ENCODE data around the gene FZD8.
A peak's percentile ranks its signal among the peaks of the same experiment; 100 is the strongest.

Gene FZD8

DNA sequence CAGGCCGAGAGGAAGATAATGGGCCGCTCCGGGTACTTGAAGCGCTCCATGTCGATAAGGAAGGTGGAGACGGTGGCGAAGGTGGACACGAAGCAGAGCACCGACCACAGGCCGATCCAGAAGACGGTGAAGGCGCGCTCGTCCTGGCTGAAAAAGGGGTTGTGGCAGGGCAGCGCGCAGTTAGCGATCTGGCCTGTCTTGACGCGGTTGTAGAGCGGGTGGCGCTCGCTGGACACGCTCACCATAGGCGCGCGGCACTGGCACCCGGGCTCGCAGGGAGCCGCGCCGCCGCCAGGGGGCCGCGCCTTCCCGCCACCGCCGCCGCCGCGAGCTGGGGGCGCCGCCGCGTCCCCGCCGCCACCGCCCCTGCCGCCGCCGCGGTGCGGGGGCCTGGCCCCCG, 1.6 kb downstream of the FZD8 start:
- DNase-seq: peak in 1 of 2 donors; percentile 36

DNA sequence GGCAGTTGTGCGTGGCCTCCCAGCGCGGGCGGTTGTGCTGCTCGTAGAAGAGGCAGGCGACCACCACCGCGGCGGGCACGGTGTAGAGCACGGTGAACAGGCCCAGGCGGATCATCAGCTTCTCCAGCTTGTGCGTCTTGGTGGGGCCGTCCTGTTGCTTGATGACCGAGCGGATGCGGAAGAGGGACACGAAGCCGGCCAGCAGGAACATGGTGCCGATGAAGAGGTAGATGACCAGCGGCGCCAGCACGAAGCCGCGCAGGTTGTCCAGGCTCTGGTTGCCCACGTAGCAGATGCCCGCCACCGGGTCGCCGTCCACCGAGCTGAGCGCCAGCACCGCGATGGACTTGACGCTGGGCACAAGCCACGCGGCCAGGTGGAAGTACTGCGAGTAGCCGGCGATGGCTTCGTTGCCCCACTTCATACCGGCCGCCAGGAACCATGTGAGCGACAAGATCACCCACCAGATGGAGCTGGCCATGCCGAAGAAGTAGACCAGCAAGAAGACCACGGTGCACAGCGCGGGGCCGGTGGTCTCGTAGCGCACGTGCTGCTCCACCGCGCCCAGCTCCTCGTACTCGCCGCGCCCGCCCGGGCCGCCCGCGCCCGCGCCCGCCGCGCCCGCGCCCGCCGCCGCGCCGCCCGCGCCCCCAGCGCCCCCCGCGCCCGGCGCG, 2.2 kb downstream of the FZD8 start:
- no peak for DNase-seq

DNA sequence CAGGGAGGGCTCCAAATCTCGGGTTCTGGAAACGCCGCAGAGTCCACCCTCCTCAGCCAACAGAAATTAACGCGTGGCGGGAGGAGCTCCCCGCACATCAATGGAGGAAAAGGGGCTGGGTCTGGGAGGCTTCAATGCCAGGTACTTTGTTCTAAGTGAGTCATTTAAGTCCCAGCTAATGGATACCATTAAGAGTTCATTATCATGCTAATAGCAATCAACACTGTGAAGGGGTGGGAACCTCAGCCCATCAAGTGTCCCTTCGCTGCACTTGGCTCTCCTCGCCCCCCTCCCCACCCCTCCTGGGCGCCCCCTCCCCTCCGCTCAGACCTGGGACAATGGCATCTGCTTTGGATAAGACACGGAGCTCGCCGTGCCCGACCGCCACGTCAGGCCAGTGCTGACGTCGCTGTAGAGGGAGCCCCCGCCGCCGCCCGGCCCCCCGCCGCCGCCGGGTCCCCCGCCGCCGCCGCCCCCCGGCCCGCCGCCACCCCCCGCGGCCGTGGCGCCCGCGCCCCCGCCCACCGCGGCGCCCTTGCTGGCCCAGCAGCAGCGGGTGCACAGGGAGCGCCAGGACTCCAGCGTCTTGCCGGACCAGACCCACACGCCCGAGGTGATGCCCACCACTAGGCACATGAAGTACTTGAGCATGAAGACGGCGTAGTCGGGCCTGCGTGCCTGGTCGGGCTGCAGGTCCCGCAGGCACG, 2.9 kb downstream of the FZD8 start:
- no peak for DNase-seq

DNA sequence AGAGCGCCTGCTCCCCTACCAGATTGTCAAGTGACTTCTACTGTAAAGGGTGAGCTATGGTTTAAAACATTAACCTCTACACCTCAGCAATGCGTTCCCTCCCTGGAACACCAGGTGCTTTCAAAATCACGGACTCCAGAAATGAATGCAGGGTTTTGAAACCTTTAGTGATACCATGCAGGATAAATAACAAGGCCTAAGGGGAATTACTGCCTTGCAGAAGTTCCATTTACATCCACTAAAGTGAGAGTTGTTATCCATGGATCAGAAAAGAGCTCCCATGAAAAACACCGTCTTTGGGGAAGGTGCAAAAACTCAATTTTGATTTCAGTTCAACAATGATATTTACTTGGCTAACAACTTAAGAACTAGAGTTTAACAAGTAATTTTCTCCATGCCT, 4.0 kb downstream of the FZD8 start:
- no peak for DNase-seq

DNA sequence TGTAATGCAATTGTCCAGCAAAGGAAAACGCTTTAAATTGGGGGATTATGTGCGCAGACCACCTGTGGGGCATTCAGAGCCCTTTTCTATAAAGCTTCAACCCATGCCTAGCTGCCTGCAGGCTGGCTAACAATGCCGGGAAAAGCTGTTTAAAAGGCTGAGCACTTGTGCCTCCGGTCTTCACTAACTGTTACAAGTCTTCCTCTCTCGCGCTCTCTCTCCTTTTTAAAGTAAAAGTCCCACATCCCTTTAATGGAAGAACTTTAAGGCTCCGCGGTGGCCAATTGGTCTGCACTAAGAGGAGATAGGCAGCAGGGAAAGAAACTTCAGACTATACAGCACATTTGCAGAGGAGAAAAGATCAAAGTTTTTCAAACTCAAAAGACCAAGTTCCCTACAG, 4.6 kb downstream of the FZD8 start:
- DNase-seq: no peak

DNA sequence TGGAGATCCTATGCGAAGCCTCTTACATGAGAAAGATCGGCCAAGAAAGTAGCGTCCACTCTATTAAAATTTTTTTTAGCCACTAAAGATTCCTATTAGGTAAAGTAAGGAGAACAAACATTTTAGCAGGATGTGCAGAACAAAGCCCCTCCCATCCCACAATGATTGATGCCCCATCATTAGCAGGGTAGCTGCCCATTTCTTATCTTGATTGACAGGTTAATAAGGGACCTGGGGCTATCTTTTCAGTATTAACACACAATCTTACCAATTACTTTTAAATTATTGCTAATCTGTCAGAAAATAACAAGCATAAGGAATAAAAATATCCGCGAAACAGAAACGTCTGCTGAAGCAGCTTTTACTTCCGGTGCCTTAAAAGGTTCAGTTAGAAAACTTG, 5.1 kb downstream of the FZD8 start:
- no peak for DNase-seq

DNA sequence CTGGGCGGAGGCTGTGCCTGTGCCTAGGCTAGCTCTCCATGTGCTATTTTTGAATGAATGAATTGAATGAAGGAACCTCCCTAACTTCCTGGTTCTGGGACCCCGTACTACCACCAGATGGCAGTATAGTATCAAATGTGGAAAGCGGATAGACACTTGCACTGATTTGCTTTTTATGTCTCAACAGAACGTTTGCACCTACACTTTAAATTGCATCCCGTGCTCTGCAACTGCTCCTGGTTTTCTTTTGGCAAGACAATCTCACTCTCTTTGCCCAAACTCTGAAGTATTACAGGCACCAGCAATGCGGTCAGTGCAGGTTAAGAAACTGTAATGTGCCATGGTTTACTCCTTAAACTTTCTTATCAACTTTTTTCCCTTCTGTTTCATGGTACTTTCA, 6.5 kb downstream of the FZD8 start:
- DNase-seq: peak; percentile 48 to 72

DNA sequence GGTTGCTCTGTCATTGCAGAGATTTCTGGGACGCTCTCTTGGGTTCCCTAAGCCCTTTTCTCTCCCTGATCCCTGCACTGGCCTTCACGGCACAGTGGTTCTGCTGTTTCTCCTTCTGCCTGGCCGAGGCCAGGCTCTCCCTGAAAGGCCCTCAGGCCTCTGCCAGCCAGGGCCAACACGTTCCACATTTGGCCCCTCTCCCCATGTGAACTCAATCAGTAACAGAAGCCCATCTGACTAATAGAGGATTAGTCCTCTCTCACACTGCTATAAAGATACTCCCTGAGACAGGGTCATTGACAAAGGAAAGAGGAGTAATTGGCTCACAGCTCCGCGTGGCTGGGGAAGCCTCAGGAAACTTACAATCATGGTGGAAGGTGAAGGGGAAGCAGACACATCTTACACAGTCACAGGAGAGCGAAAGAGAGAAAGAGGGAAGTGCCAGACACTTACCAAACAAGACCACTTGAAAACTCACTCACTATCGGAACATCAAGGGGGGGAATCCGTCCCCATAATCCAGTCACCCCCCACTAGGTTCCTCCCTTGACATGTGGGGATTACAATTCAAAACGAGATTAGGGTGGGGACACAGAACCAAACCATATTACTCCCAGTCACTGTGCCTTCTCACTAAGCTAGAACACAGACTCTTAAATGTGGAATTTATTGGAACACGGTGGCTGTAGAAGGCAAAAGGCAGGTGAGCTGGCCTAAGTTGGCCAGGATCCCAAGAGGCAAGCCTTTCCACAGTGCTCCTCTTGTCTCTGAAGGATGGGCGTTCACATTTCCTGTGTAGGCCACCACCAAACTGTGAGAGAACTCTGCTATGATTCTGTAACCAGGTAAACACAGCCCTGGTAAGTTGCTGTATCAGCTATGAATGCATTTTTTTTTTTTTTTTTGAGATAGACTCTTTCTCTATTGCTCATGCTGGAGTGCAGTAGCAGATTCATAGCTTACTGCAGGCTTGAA, 8.8 kb downstream of the FZD8 start:
- DNase-seq: no peak

DNA sequence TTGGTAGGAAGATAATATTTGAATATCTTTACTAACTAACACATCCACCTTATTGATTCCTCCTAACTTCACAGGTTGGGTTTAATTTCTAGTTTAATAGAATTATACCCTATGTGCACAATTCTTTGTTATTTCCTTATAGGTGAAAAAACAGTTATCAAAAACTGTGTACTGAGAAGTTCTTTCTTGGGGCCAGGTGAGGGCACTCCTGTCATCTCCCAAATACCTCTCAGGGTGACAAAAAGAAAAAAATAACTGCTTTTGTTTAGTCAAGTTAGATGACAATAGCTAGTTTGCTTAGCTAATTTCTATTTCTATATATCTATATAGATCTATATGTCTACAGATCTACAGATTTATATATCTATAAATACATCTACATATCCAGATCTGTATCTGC, 10.1 kb downstream of the FZD8 start:
- no peak for DNase-seq

DNA sequence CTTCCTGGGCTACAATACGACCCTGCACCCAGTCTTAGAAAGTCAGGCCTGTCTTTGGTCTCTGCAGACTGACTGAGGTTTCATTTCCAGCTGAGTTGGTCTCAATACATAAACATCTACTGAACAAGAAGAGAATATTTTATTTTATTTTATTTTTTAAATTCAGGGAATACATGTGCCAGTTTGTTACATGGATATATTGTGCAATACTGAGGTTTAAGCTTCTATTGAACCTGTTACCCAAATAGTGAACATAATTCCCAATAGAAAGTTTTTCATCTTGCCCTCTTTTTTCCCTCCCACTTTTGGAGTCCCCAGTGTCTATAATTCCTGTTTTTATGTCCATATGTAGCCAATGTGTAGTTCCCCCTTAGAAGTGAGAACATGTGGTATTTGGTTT, 10.7 kb downstream of the FZD8 start:
- no peak for DNase-seq

DNA sequence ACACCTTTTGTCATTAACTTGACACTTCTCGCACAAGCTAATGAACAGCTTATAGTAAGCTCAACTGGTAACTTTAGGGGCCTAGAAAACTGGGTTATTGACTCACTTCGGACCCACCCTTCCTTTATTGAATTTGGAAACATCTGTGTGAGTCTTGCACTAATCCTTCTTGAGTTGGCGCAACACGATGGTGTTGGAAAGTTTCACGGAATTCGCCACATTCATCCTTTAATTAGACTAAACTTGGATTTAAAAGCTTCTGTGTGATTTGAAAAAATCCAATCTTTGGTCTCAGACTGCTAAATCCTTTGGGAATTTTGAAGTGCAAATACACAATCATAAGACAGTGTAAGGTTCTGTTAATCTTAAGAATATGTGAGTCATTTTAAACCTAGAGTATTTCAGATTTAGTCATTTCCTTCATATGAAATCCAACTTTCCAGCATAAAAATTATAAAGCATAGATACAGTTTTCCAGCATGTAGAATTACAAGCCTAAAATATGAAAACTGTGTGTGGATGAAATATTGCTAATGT, 15.1 kb downstream of the FZD8 start:
- DNase-seq: no peak

DNA sequence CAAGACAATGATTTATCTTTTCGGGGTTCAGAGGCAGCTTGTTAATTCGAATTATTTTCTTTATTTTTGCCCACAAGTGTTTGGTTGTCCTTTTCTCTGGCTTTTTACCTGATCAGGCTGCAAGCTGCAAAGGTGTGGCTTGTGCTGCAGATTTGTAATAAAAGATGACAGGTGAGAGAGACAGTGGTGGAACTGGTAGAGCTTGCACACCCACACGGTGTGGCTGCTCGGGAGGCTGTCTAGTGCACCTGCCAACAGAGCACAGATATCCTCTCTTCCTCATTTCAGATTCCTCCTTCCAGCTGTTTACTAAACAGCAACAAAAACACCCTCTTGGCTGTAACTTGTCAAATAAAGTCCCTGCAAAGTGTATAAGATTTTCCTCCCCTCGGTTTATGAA, 27.8 kb downstream of the FZD8 start:
- no peak for DNase-seq

DNA sequence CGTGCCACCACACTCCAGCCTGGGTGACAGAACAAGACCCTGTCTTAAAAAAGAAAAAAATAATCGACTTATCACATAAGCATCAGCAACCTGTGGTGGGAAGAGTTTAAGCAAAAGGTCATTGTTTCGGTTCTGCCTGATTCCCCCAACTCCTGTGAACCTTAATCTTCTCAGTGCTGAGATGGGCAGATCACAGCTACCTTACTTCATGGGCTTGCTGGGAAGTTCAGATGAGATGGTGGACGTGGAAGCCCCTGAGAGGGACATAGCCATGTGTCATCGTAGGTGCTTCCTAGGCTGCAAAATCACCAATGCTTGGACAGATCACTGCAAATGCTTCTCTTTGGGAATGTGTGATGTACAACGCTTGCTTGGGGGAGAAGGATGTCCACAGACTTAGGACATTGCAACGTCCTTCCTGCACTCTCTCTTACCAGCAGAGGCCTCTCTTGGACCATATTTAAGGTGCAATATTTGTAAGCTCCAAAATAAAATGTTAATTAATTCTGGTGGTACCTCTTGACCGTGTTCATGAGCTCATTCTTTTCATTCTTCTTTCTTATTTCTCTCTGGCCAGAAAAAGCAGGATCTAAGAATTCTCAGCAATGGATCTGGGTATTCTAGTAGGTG, 28.4 kb downstream of the FZD8 start:
- DNase-seq: no peak

DNA sequence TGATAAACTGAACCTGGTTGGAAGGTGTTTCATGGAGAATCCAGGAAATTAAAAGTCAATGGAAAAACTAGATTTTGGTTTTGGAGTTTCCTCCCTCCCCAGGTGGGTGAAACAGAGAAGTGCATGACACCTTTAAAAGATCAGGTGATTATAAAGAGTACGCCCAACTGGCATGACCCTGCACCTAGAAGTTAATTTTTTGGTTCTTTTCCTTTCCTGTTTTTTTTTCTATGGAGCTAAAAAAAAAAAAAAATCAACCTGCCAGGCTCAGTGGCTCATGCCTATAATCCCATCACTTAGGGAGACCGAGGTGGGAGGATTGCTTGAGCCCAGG, 29.0 kb downstream of the FZD8 start:
- no peak for DNase-seq

DNA sequence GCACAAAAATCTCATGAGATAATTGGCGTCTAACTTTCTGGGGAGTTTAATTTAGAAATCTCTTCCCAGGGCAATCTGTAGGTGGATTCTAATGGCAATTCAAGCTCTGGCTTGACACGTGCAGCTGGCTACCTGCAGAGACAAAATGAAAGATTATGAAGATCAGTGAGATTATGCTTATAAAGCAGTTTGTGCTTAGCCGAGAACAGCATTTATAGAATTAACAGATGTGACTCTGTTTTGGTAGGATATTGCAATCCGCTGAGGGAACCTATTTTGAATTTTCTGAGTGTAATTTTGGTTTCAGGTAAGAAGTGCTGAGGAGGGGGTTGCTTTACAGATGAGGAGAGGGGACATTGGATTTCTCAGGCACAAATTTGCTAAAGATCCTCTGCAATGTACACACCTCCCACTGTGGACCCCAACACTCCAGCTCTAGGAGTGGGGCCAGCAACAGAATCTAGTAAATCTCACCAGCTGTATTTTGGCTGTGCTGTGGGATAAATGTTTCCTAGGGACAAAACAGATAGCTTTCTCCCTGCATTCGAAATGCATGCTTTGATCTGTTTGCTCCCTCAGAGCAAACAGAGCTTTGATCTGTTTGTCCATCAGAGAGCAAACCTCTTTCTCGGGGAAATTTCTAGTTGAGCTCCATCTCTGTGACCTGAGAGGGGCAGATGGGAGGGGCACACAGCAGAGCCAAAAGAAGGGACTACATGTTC, 29.6 kb downstream of the FZD8 start:
- DNase-seq: no peak

DNA sequence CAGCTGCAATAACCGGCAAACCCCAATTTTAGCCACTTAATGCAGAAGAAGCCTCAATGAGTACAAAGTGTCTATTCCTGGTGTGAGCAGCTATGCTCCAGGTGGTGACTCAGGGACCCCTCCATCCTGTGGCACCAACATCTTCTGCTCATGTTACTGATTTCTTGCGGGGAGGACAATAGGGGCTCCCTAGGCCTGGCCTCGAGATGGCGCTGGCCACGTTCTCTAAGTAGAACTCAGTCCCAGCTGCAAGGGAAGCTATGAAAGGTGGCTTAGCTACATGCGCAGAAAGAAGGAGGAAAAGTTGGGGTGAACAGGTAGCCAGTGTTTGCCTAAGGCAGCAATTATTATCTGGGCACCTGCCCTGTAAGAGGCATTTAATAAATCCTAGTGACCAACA, 30.3 kb downstream of the FZD8 start:
- DNase-seq: no peak

DNA sequence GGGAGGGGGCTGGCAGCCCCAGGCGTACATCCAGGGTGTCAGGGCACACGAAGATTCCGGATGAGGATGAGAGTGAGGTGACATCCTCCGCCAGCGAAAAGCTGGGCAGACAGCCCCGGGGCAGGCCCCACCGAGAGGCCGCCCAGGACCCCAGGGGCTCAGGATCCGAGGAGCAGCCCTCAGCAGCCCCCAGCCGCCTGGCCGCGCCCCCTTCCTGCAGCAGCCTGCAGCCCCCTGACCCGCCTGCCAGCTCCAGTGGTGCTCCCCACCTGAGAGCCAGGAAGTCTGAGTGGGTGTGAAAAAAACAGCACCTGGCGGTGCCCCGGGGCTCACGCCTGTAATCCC, 33.8 kb downstream of the FZD8 start:
- DNase-seq: no peak

DNA sequence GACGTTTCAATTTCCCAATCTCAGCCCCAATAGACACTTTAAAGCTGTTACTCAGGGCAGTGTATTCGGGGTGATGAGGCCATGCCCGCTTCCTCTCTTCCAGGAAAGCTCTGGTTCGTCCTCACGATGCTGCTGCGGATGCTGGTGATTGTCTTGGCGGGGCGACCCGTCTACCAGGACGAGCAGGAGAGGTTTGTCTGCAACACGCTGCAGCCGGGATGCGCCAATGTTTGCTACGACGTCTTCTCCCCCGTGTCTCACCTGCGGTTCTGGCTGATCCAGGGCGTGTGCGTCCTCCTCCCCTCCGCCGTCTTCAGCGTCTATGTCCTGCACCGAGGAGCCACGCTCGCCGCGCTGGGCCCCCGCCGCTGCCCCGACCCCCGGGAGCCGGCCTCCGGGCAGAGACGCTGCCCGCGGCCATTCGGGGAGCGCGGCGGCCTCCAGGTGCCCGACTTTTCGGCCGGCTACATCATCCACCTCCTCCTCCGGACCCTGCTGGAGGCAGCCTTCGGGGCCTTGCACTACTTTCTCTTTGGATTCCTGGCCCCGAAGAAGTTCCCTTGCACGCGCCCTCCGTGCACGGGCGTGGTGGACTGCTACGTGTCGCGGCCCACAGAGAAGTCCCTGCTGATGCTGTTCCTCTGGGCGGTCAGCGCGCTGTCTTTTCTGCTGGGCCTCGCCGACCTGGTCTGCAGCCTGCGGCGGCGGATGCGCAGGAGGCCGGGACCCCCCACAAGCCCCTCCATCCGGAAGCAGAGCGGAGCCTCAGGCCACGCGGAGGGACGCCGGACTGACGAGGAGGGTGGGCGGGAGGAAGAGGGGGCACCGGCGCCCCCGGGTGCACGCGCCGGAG, 34.4 kb downstream of the FZD8 start:
- no peak for DNase-seq

DNA sequence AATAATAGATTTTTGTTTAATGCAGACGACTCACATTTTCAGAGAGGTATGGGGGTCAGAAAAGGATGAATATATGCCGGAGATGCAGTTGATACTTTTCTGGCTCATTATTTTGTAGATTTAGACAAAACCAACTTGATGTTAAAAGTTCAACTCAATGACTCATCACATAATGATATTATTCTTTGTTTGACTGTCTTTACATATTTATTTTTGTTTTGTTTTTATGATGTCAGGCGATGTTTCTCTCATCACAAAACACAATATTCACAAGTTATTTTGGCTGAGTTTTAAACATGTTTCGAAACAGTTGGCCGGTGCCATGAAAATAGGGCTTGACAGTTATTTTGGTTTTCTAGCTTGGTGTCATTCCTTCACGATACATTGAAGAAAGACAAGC, 35.7 kb downstream of the FZD8 start:
- DNase-seq: no peak

DNA sequence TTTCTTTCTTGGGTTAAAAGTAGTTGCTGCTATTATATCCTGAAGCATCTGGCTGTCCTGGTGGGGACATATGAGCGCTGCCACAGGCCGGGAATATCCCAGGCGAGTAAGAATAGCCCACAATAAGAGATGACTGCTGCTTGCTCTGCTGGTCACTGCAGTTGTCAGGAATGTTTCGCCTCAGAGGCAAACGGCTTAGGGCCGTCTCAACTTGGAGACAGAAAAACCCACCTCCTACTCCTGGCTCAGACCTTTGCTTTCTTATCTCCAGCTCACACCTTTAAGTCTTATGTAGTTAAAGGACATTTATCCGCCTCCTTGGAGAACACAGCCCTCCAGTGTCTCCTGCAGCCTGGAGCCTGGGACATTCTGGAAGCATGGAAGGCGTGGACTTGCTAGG, 36.9 kb downstream of the FZD8 start, which contains the start of gene GJD4:
GJD4 (plus strand) TSS at position 151 of the 400 bp plus-strand sequence; CDS start at position 378, 227 bp downstream.
- no peak for DNase-seq

DNA sequence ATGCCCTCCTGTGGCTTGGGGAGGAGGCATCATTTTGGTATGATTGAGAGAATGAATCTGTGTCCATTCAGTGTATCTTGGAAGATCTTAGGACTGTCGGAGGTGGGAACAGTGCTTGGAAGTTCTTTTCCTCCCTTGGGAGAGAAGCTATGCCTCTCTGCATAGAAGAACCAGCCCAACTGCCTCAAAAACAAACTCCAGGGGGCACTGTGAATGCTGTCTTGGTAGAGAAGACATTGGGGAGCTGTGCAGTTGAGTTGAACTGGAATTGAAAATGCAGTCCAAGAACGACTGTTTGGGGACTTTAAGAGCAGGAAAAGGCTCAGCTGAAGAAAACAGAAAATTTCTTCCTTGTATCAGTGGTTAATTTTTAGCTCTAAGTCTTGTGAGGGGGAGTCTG, 41.9 kb downstream of the FZD8 start:
- DNase-seq: no peak
